KOPT-K1 (cell line): ENCODE results near the gene ADM.

Experiments
- H3K27ac ChIP-seq: fragments of 200-600 bp; sonication (generic); 2 replicates; pipeline ENCODE4 v1.5.1; 2016; ENCODE audit warnings: antibody characterized with exemption, mild to moderate bottlenecking, low read depth, low read length; ENCODE audit not compliant: poor library complexity, severe bottlenecking
- H3K36me3 ChIP-seq: fragments of 200-600 bp; sonication (generic); 2 replicates; pipeline ENCODE4 v1.5.1; 2017; ENCODE audit warnings: antibody characterized with exemption, mild to moderate bottlenecking, low read length, moderate library complexity; ENCODE audit not compliant: insufficient read depth
- H3K9me3 ChIP-seq: fragments of 200-600 bp; sonication (generic); 2 replicates; pipeline ENCODE4 v1.5.1; 2017; ENCODE audit warnings: antibody characterized with exemption, low read length, mild to moderate bottlenecking; ENCODE audit not compliant: insufficient read depth, poor library complexity, severe bottlenecking

ADM gene

GRCh38 chr11:10328314-10329098 is 23.6 kb downstream of the ADM start:
- H3K27ac ChIP-seq = no peak overlapping the region
- H3K36me3 ChIP-seq = no peaks in the 10 kb centered on the region
- H3K9me3 ChIP-seq = no peaks in the 10 kb centered on the region

- Histone ChIP-seq H3K9me3 (no peaks in the 10 kb centered on the region), H3K36me3 (no peaks in the 10 kb centered on the region), H3K27ac (no peak overlapping the region)
Observed at GRCh38 chr11:10329356-10329755, 24.5 kb downstream of the ADM start.

GRCh38 chr11:10329935-10330334 is 25.1 kb downstream of the ADM start:
- no peak overlapping the region for H3K27ac ChIP-seq
- H3K36me3 ChIP-seq = no peaks in the 10 kb centered on the region
- no peaks in the 10 kb centered on the region for H3K9me3 ChIP-seq

GRCh38 chr11:10331548-10332289 is 26.8 kb downstream of the ADM start:
- Histone ChIP-seq H3K36me3 (no peaks in the 10 kb centered on the region), H3K27ac (no peak overlapping the region), H3K9me3 (no peaks in the 10 kb centered on the region)

- no peaks in the 10 kb centered on the region for H3K36me3 ChIP-seq
- H3K9me3 ChIP-seq = no peaks in the 10 kb centered on the region
- no peak overlapping the region for H3K27ac ChIP-seq
Observed at GRCh38 chr11:10333490-10333889, 28.6 kb downstream of the ADM start.

- Histone ChIP-seq H3K9me3 (no peaks in the 10 kb centered on the region), H3K27ac (no peak overlapping the region), H3K36me3 (no peaks in the 10 kb centered on the region)
Observed at GRCh38 chr11:10338287-10338686, 33.4 kb downstream of the ADM start.

GRCh38 chr11:10348650-10349280 is 43.9 kb downstream of the ADM start:
- no peaks in the 10 kb centered on the region for H3K9me3 ChIP-seq
- no peak overlapping the region for H3K27ac ChIP-seq
- no peaks in the 10 kb centered on the region for H3K36me3 ChIP-seq

- Histone ChIP-seq H3K36me3 (no peaks in the 10 kb centered on the region), H3K27ac (no peak overlapping the region), H3K9me3 (no peaks in the 10 kb centered on the region)
Observed at GRCh38 chr11:10349281-10349665, 44.4 kb downstream of the ADM start.

- Histone ChIP-seq H3K9me3 (no peaks in the 10 kb centered on the region), H3K36me3 (no peaks in the 10 kb centered on the region), H3K27ac (no peak overlapping the region)
Observed at GRCh38 chr11:10349806-10350205, 44.9 kb downstream of the ADM start.

GRCh38 chr11:10350334-10350733 is 45.5 kb downstream of the ADM start:
- Histone ChIP-seq H3K27ac (no peak overlapping the region), H3K9me3 (no peaks in the 10 kb centered on the region), H3K36me3 (no peaks in the 10 kb centered on the region)

GRCh38 chr11:10351435-10351764 is 46.5 kb downstream of the ADM start:
- Histone ChIP-seq H3K9me3 (no peaks in the 10 kb centered on the region), H3K27ac (no peak overlapping the region), H3K36me3 (no peaks in the 10 kb centered on the region)

GRCh38 chr11:10351765-10352641 is 47.1 kb downstream of the ADM start:
- H3K9me3 ChIP-seq = no peaks in the 10 kb centered on the region
- no peak overlapping the region for H3K27ac ChIP-seq
- no peaks in the 10 kb centered on the region for H3K36me3 ChIP-seq

GRCh38 chr11:10352921-10353550 is 48.2 kb downstream of the ADM start:
- no peak overlapping the region for H3K27ac ChIP-seq
- no peaks in the 10 kb centered on the region for H3K36me3 ChIP-seq
- no peaks in the 10 kb centered on the region for H3K9me3 ChIP-seq

GRCh38 chr11:10354389-10354788 is 49.5 kb downstream of the ADM start:
- no peaks in the 10 kb centered on the region for H3K9me3 ChIP-seq
- H3K27ac ChIP-seq = no peak overlapping the region
- no peaks in the 10 kb centered on the region for H3K36me3 ChIP-seq
